Keratinocyte (primary cell): ENCODE measurements around the gene PIGU. TPM values are rescaled to one million over a fixed set of nuclear protein-coding genes. Genes with fewer than 3 reads are reported as not detected.
A peak's percentile ranks its signal among the peaks of the same experiment; 100 is the strongest.

Experiments used
- DNase-seq: peaks from one replicate; pipeline ENCODE4 v3.0.0-alpha.2; 2011; ENCODE audit warnings: low read depth, missing footprints, low spot score
- FAIRE-seq: peaks from 2 replicates; lab custom pipeline; 2011; peaks lifted over from hg19 to GRCh38; lab: Jason Lieb, UNC
- H2AFZ ChIP-seq: 2 replicates; pipeline ENCODE4 v1.6.0; 2012; ENCODE audit warnings: low read length, control low read depth, inconsistent platforms; ENCODE audit not compliant: control insufficient read depth
- H3K27ac ChIP-seq: 2 replicates; pipeline ENCODE4 v1.5.1; 2011; ENCODE audit warnings: low read length; ENCODE audit not compliant: control insufficient read depth, insufficient read depth
- H3K27me3 ChIP-seq: 3 replicates; pipeline ENCODE4 v1.6.0; 2011; ENCODE audit warnings: low read length; ENCODE audit not compliant: control insufficient read depth, insufficient read depth; ENCODE audit errors: extremely low read depth
- H3K36me3 ChIP-seq, 2 experiments: 2 replicates in 1 of 2; 3 replicates in 1 of 2; pipeline ENCODE4 v1.5.1; 2011; ENCODE audit warnings: low read length in 2 of 2, mild to moderate bottlenecking in 1 of 2; ENCODE audit not compliant: control insufficient read depth in 2 of 2, insufficient read depth in 2 of 2; ENCODE audit errors: extremely low read depth in 1 of 2
- H3K4me1 ChIP-seq: 3 replicates; pipeline ENCODE4 v1.5.1; 2011; ENCODE audit warnings: low read length; ENCODE audit not compliant: control insufficient read depth, insufficient read depth; ENCODE audit errors: extremely low read depth
- H3K4me2 ChIP-seq: 3 replicates; pipeline ENCODE4 v1.6.0; 2011; ENCODE audit warnings: low read depth, low read length; ENCODE audit not compliant: control insufficient read depth, insufficient read depth; ENCODE audit errors: extremely low read depth
- H3K4me3 ChIP-seq, 3 experiments: fragments of 200-600 bp in 1 of 3; sonication (generic) in 1 of 3; 2 replicates in 2 of 3; 3 replicates in 1 of 3; pipeline ENCODE4 v1.5.1; 2011 to 2016; ENCODE audit warnings: low read length in 3 of 3, mild to moderate bottlenecking in 3 of 3, control low read depth in 2 of 3, inconsistent platforms in 1 of 3, low read depth in 1 of 3, mixed read lengths in 1 of 3, mixed run types in 1 of 3, moderate library complexity in 1 of 3; ENCODE audit not compliant: control insufficient read depth in 2 of 3, insufficient read depth in 2 of 3; ENCODE audit errors: extremely low read depth in 1 of 3
- H3K79me2 ChIP-seq: 2 replicates; pipeline ENCODE4 v1.6.0; 2012; ENCODE audit warnings: low read length; ENCODE audit not compliant: control insufficient read depth, insufficient read depth
- H3K9ac ChIP-seq: 3 replicates; pipeline ENCODE4 v1.6.0; 2011; ENCODE audit warnings: low read length; ENCODE audit not compliant: control insufficient read depth, insufficient read depth; ENCODE audit errors: extremely low read depth
- H3K9me1 ChIP-seq: 3 replicates; pipeline ENCODE4 v1.6.0; 2011; ENCODE audit warnings: low read length; ENCODE audit not compliant: control insufficient read depth, insufficient read depth; ENCODE audit errors: extremely low read depth
- H3K9me3 ChIP-seq: 2 replicates; pipeline ENCODE4 v1.5.1; 2012; ENCODE audit warnings: low read depth, low read length; ENCODE audit not compliant: control insufficient read depth
- H4K20me1 ChIP-seq: 3 replicates; pipeline ENCODE4 v1.6.0; 2011; ENCODE audit warnings: low read length; ENCODE audit not compliant: control insufficient read depth, insufficient read depth; ENCODE audit errors: extremely low read depth
- CTCF ChIP-seq, 3 experiments: IDR thresholded peaks in 1 of 3; conservative IDR thresholded peaks in 1 of 3; optimal IDR thresholded peaks in 1 of 3; 2 replicates in 2 of 3; 3 replicates in 1 of 3; pipeline versions ENCODE3 to v1.5.1; 2011; ENCODE audit warnings: low read length in 3 of 3, mild to moderate bottlenecking in 3 of 3, moderate library complexity in 2 of 3, control low read depth in 1 of 3, inconsistent platforms in 1 of 3; ENCODE audit not compliant: insufficient read depth in 2 of 3; ENCODE audit errors: extremely low read depth in 1 of 3
- EZH2 ChIP-seq: IDR thresholded peaks from one replicate; pipeline ENCODE4 v1.6.1; 2012; ENCODE audit warnings: inconsistent platforms, mild to moderate bottlenecking, low read length, moderate library complexity
- dilution Hi-C: fragments of 300-500 bp; cut with MboI; formaldehyde crosslinking; loops from one replicate; pipeline ENCODE4 v1.7.0; 2020; ENCODE audit warnings: low sequenced_read_pairs; ENCODE audit not compliant: extremely low pct_ligation_motif_present
- polyA plus RNA-seq, 5 experiments: library from polyadenylated mRNA; depleted of rRNA in 3 of 5; stranded (reverse) in 3 of 5; stranded (forward) in 1 of 5; unstranded in 1 of 5; fragments of >200 nt; gene quantifications; 1 replicate in 1 of 5; 2 replicates in 3 of 5; 3 replicates in 1 of 5; pipeline versions ENCODE4 v1.2.1 to v1.2.3, GENCODE V29; 2011 to 2012; ENCODE audit warnings: missing spikeins in 2 of 5, low read depth in 1 of 5, low replicate concordance in 1 of 5

The PIGU gene
- polyA plus RNA-seq, 1 donor (not counting 4 experiments of a cell fraction or from before 2014, with no cell fraction given), result 48.0 TPM

- H3K4me1 ChIP-seq, result peaks cover 25% of the 10 kb centered on the region
- H3K36me3 ChIP-seq, result peaks cover 4 to 5% of the 10 kb centered on the region in 2 experiments
- peaks cover 2% of the 10 kb centered on the region for H3K9me1 ChIP-seq
- dilution Hi-C loops, result no loop called here
- H3K4me2 ChIP-seq, result peak overlapping the region; percentile 47
- H2AFZ ChIP-seq, result no peak overlapping the region
- FAIRE-seq (peak; percentile 99), DNase-seq (peak; percentile 88)
- H4K20me1 ChIP-seq, result no peaks in the 10 kb centered on the region
- H3K9ac ChIP-seq, result peak overlapping the region; percentile 17
- no peaks in the 10 kb centered on the region for H3K9me3 ChIP-seq
- H3K27me3 ChIP-seq, result no peaks in the 10 kb centered on the region
- H3K4me3 ChIP-seq, result no peak overlapping the region
- peak; percentile 76 to 96 (median 96) for TF ChIP-seq CTCF (optimal IDR thresholded peaks at IDR 0.05 in 1 of 3, IDR thresholded peaks at IDR 0.05 in 1 of 3, conservative IDR thresholded peaks at IDR 0.05 in 1 of 3; ENCODE audit: extremely low read depth in 1 of 3, insufficient read depth in 2 of 3, low read length in 3 of 3)
- TF ChIP-seq EZH2, result no peak
- H3K79me2 ChIP-seq, result no peaks in the 10 kb centered on the region
- peak overlapping the region; percentile 5 for H3K27ac ChIP-seq
Measured at GRCh38 chr20:34579191-34579978, 97.5 kb downstream of the PIGU start.

GRCh38 chr20:34578521-34578920, 98.4 kb downstream of the PIGU start:
- Histone ChIP-seq H3K9ac (peak overlapping the region; percentile 17), H3K79me2 (no peaks in the 10 kb centered on the region), H3K4me3 (no peak overlapping the region), H3K27ac (peak overlapping the region; percentile 5), H4K20me1 (no peaks in the 10 kb centered on the region), H3K9me3 (no peaks in the 10 kb centered on the region), H3K4me1 (peaks cover 25% of the 10 kb centered on the region), H2AFZ (no peak overlapping the region), H3K36me3 (peaks cover 4% of the 10 kb centered on the region in 2 experiments), H3K27me3 (no peaks in the 10 kb centered on the region), H3K4me2 (peak overlapping the region; percentile 47), H3K9me1 (peaks cover 2% of the 10 kb centered on the region)
- dilution Hi-C loops, result no loop called here
- FAIRE-seq (no peak), DNase-seq (no peak)
- TF ChIP-seq CTCF (optimal IDR thresholded peaks at IDR 0.05 in 1 of 3, IDR thresholded peaks at IDR 0.05 in 1 of 3, conservative IDR thresholded peaks at IDR 0.05 in 1 of 3; ENCODE audit: extremely low read depth in 1 of 3, insufficient read depth in 2 of 3, low read length in 3 of 3) (no peak), EZH2 (no peak)
